Stimulated activated effector memory CD8-positive, alpha-beta T cell treated with anti-CD3 and anti-CD28 coated beads, Interleukin-12 subunit alpha, Interleukin-12 subunit beta, amount 100 ng/mL, for 72 hours (primary cell): ENCODE measurements around the gene TBL1XR1.

Source experiments
- ATAC-seq: fragments of 150-1000 bp; cut with Tn5 transposase; 2 replicates; pipeline ENCODE4 v1.10.0; 2021
- DNase-seq, 2 donors: peaks; one replicate each; pipeline ENCODE4 v3.0.0; 2021 to 2022; ENCODE audit warnings: low spot score in 2 of 2
- H3K27ac Mint-ChIP-seq: one replicate; pipeline ENCODE4 v1.8.0; 2022; ENCODE audit warnings: mild to moderate bottlenecking, mixed read lengths
- H3K36me3 Mint-ChIP-seq: one replicate; pipeline ENCODE4 v1.8.0; 2022; ENCODE audit warnings: mild to moderate bottlenecking, mixed read lengths
- H3K4me1 Mint-ChIP-seq: one replicate; pipeline ENCODE4 v1.8.0; 2022; ENCODE audit warnings: mixed read lengths
- H3K4me3 Mint-ChIP-seq: one replicate; pipeline ENCODE4 v1.8.0; 2022; ENCODE audit warnings: mild to moderate bottlenecking, mixed read lengths
- H3K9me3 Mint-ChIP-seq: one replicate; pipeline ENCODE4 v1.8.0; 2022; ENCODE audit warnings: mixed read lengths

TBL1XR1 gene

DNA sequence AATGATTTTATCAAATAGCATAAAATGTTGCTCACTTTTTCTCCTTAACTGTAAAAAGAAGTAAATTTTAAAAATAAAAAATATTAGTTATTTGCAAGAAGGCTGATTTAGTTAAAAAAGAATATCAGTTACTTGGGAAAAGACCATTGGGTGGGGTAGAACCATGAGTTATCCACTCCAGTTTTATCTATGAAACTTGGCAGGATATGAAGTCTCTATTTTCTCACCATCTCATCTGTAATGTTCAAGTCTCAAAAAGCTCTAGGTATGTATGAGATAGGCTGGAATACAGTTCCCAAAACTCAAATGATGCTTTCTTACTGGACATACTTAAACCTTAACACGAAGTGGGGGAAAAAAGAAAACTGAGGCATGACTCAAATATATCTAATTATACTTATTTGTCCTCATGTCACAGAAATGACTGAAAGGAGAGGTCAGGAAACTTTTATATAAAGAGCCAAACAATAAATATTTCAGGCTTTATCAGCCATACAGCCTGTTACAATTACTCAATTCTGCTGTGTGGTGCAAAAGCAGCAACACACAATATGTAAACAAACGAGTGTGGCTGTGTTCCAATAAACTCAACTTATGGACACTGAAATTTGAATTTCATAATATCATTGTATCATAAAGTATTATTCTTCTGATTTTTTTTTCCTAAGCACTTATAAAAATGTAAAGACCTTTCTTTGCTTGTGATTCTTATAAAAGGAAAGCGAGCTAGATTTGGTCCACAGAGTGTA is 131.8 kb downstream of the TBL1XR1 start:
- DNase-seq, result no peak
- peaks cover 12% of the 10 kb centered on the region for H3K36me3 Mint-ChIP-seq
- no peak overlapping the region for H3K27ac Mint-ChIP-seq
- no peaks in the 10 kb centered on the region for H3K9me3 Mint-ChIP-seq
- peaks cover 37% of the 10 kb centered on the region for H3K4me1 Mint-ChIP-seq
- no peak overlapping the region for H3K4me3 Mint-ChIP-seq
- no peak for ATAC-seq

DNA sequence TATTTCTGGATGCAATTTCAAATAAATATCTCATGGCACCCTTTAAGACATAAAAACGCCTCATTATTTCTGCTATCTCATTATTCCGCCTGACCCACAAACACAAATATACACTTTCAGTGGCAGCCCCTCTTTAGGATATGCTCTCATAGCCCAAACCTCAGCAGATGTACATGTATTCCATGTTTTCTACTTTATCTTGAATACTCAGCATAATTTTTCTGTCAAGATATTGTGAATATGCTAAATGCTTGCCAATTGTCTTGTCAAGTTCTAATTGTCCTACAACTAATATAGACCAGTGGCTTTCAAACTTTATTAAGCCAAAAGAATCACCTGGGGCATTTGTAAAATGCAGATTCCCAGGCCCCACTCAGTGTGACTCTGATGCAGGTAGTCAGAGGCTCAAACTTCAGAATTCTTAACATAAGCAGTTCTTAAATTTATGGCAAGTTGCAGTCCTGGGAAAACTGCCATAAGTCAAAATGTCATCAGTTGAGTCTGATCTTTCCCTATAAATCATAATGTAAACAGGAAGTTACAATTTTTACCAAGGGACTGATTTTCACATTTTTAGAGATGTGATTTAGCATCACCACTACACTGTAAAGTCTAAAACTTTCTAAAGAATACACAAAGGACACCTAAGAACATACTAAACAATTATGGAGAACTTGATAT is 135.1 kb downstream of the TBL1XR1 start:
- Mint-ChIP-seq H3K27ac (no peak overlapping the region), H3K4me1 (peaks cover 21% of the 10 kb centered on the region), H3K36me3 (peaks cover 12% of the 10 kb centered on the region), H3K9me3 (no peaks in the 10 kb centered on the region), H3K4me3 (no peak overlapping the region)
- no peak for DNase-seq
- no peak for ATAC-seq

DNA sequence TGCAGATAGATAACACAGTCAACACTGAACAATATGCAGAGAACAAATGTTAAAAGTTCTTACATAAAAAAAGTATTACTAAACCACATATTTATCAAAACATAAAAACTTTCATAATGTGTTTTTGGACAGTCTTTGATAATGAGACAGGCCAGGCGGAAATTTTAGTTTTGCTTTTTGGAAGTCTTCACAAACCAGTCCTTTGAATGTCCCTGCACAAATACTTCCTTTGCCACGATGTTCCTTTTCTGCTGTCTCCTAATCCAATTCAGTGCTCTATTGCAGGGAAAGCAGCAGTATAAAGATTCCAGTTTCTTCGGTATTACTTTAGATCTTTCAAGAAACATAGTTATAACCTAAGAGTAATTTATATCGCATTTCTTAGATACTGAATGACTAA is 135.9 kb downstream of the TBL1XR1 start:
- ATAC-seq, result no peak
- no peak overlapping the region for H3K4me3 Mint-ChIP-seq
- no peak for DNase-seq
- peaks cover 17% of the 10 kb centered on the region for H3K4me1 Mint-ChIP-seq
- H3K9me3 Mint-ChIP-seq, result no peaks in the 10 kb centered on the region
- H3K27ac Mint-ChIP-seq, result no peak overlapping the region
- H3K36me3 Mint-ChIP-seq, result peaks cover 12% of the 10 kb centered on the region

DNA sequence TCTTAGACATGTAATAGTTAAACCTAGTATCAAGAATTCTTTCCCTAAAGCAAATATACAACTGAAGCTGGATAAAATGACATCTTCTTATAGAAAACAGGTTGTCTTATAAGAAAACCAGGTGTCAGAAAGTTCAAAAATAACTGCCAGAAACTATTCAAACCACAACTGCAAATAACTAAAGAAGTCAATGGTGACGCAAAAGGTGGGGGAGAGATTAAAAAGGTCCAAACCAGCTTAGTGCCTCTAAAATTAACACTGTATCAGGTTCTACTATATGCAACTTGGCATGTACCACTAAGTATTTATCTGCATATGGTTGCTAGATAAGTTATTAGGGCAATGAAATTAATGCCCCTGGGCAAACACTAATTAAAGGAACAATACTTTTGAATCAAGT is 136.8 kb downstream of the TBL1XR1 start:
- Mint-ChIP-seq H3K36me3 (peaks cover 12% of the 10 kb centered on the region), H3K27ac (no peak overlapping the region), H3K4me3 (no peak overlapping the region), H3K4me1 (peaks cover 15% of the 10 kb centered on the region), H3K9me3 (no peaks in the 10 kb centered on the region)
- DNase-seq, result no peak
- ATAC-seq, result no peak

DNA sequence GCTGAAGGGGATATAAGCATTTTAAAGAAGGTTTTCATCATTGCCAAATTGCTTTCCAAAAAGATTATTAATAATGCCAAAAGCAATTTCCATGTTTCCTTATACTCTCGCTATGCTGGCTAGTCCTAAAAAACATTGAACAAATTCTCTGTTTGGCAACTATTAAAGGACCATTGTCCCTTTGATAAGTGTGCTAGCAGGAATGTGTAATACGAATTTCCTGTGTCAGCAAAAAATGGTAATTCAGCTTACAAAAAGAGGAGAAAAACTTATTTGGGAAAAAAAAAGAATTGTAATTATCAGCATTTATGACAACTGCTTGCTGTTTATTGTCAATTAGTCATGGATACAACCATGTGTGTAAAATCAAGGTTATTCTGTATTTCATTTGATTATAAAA is 138.6 kb downstream of the TBL1XR1 start:
- peaks cover 12% of the 10 kb centered on the region for H3K36me3 Mint-ChIP-seq
- DNase-seq (no peak), ATAC-seq (no peak)
- no peak overlapping the region for H3K27ac Mint-ChIP-seq
- H3K9me3 Mint-ChIP-seq, result no peaks in the 10 kb centered on the region
- no peak overlapping the region for H3K4me3 Mint-ChIP-seq
- H3K4me1 Mint-ChIP-seq, result peaks cover 13% of the 10 kb centered on the region

DNA sequence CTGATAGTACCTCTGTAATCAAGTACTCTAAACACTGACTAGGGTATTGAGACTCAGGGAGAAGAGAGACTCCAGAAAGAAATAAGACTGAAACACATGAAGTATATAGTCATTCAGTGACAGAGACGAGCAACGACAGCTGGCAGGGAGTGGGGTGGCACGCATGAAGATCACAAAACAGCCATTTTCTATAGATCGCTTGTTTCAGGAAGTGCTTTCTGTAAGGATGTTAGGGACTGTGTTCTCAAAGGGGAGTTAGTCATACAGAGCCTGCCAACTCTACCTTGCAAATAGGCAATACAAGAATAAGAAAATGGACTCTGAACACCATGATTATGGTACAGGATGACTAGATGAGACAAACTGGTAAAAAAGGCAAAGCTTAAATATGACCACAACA is 139.5 kb downstream of the TBL1XR1 start:
- Mint-ChIP-seq H3K4me3 (no peak overlapping the region), H3K4me1 (peaks cover 9% of the 10 kb centered on the region), H3K9me3 (no peaks in the 10 kb centered on the region), H3K36me3 (peaks cover 5% of the 10 kb centered on the region), H3K27ac (no peak overlapping the region)
- ATAC-seq, result peak; percentile 97
- DNase-seq, result peak; percentile 8 to 70

DNA sequence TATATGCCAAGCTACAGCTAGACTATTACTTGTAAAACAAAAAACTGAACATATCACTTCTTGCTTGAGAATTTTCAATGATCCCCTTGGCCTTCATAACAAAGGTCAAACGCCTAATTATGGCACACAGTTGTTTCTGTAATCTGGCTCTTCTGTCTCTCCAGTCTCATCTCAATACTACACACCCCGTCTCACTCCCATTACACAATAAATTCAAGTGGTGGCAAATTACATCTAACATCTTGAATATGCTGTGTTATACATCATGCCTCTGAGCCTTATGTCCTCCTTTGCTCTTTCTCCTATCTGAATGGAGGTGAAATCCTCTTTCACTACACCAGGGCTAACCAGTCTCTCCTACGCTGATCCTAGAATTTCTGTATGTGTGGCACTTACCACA is 140.4 kb downstream of the TBL1XR1 start:
- Mint-ChIP-seq H3K27ac (no peak overlapping the region), H3K4me3 (no peak overlapping the region), H3K36me3 (peaks cover 5% of the 10 kb centered on the region), H3K4me1 (peaks cover 9% of the 10 kb centered on the region), H3K9me3 (no peaks in the 10 kb centered on the region)
- ATAC-seq, result no peak
- no peak for DNase-seq

DNA sequence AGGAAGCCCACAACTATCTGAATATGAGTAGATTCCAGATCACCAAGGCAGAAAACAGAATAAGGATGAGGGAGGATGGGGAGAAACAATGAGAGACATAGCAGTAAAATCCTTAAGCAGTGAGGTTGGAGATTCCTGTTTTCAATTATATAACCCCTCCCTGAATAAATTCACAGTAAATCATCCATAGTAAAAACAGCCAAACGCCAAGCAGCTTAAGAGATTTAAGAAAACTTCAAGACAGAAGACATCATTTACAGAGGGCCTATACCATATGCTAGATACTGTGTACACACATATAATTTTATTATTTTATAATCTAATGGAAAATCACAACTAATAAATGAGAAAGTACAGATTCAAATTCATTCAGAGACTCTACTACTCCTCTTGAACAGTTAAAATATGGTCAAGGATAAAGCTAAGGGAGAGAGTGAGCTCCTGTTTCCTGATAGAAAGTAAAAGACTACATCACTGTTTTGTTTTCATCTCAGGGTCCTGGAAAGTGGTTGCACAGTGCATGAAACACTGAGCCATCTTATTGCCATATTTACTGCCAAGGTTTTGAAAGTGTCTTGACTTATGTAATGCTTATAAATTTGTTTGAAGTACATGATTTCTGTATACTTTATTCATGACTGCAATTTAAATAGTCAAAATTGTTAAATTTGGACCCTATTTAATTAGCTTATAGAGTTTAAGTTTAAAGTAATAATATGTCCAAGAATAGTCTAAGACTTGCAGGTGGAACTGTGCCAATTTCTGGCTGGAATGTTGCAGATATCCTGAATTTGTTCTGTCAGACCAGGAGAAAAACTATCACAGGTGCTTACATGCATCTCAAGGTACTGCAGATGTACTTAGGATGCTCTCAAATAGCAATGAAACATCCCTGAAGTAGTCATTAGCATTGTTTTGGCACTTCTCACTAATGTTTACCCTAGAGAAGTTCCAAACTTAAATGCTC is 141.4 kb downstream of the TBL1XR1 start:
- Mint-ChIP-seq H3K9me3 (no peaks in the 10 kb centered on the region), H3K27ac (no peak overlapping the region), H3K4me3 (no peak overlapping the region), H3K4me1 (peaks cover 9% of the 10 kb centered on the region), H3K36me3 (peaks cover 8% of the 10 kb centered on the region)
- DNase-seq, result no peak
- no peak for ATAC-seq

DNA sequence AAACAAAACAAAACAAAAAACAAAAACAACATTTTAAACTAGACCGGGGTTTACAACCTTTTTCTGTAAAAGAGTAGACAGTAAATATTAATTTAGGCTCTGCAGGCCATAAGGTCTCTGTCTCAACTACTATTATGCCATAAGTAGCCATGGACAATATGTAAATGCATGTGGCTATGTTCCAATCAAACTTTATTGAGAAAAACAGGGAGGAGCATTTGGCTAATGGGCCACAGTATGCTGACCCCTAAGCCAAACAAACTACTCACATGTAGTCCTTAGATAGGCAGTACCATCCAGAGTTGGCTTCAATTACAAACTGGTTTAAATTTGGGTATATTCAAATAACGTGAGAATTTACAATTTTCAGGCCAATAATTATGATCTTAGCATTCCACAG is 144.2 kb downstream of the TBL1XR1 start:
- ATAC-seq (no peak), DNase-seq (no peak)
- H3K4me3 Mint-ChIP-seq, result no peak overlapping the region
- peaks cover 36% of the 10 kb centered on the region for H3K36me3 Mint-ChIP-seq
- H3K4me1 Mint-ChIP-seq, result peaks cover 9% of the 10 kb centered on the region
- H3K27ac Mint-ChIP-seq, result no peak overlapping the region
- no peaks in the 10 kb centered on the region for H3K9me3 Mint-ChIP-seq

DNA sequence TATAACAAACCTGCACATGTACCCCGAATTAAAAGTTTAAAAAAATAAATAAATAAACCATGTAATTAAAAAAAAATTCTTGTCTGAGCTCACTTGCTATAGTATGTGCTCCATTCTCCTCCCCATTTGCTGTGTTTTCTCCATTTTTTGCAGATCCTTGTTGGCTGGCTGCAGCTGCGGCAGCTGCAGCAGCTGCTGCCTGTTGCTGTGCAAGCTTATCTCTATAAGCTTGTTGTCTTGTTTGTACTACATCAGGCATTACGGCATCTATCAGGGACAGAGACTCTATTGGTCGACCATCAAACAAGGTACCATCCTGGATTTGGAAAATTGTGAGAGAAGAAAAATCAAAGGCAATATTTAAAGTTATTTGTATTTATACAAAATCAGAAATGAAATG is 145.9 kb downstream of the TBL1XR1 start:
- DNase-seq (no peak), ATAC-seq (no peak)
- Mint-ChIP-seq H3K9me3 (no peaks in the 10 kb centered on the region), H3K4me1 (peaks cover 9% of the 10 kb centered on the region), H3K36me3 (peaks cover 53% of the 10 kb centered on the region), H3K27ac (no peak overlapping the region), H3K4me3 (no peak overlapping the region)

DNA sequence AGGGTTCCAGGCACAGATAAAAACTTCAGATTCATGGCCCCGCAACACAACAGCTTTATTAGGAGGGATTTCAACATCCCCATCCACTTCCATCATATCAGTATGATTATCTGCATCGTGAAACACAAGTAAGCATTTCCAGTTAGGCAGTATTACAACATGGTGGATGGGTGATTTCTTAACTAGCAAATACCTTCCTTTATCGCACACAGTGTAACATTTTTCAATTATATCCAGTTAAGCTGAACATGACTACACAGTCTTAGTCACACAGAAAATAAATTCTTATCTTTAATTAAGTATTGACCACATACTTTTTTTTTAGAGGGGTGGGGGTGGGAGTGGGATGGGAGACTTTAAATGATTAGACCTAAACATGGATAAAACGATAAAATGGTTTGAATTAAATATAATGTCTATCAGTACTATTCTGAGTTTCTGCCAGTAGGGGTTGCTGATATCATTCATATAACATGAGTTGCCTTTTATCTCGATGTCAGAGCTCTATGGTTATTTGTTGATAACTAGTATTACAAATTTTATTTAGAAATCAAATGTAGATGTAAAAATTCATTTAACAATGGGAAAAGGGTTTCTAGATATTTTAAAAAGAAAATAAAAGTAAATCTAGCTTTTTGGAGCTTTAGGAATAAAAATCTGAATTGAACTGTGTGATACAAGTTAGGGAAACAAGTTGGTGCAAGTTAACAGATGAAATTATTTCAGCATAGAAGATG is 146.6 kb downstream of the TBL1XR1 start:
- DNase-seq (no peak), ATAC-seq (peak; percentile 46)
- Mint-ChIP-seq H3K4me3 (no peak overlapping the region), H3K9me3 (no peaks in the 10 kb centered on the region), H3K27ac (no peak overlapping the region), H3K36me3 (peaks cover 60% of the 10 kb centered on the region), H3K4me1 (peaks cover 7% of the 10 kb centered on the region)

DNA sequence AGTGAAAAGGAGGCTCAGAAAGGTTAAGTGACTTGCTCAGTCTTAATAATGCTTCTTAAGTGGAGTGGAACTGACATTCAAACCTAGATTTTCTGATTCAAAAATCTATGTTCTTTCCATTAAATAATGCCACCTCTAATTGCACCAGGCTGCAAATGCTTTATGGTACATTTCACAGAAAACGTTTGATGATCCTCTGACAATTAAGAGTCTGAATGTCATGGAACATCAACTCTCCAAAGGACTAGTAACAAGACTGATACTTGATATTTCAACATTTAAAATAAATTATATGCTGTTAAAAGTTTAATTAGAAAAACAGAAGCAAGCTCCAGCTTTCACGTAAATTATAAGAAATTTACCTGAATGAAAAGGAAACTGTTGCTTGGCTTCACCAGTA is 151.5 kb downstream of the TBL1XR1 start:
- H3K4me3 Mint-ChIP-seq, result no peak overlapping the region

DNA sequence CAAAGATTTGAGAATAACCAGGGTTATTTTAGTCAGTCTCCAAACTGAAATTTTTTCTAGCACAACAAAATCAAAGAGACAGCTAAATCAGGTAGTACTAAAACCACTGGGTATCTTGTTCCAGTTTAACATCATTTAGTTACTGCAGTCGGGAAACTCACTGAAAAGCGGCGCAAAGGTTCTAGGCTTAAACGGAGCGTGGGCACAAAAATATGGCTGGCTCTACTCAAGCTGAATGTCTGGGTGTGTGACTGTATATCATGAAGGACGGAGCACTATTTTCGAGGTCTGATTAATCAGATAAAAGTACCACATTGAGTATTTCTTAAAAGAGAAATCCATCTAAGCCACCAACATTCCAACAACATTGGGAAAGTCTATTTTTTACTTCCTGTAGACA is 152.1 kb downstream of the TBL1XR1 start:
- no peak for ATAC-seq
- no peak overlapping the region for H3K27ac Mint-ChIP-seq
- peaks cover 6% of the 10 kb centered on the region for H3K9me3 Mint-ChIP-seq
- peaks cover 91% of the 10 kb centered on the region for H3K36me3 Mint-ChIP-seq
- peaks cover 9% of the 10 kb centered on the region for H3K4me1 Mint-ChIP-seq
- no peak for DNase-seq
- H3K4me3 Mint-ChIP-seq, result no peak overlapping the region

More for the DNA sequence above, 151.5 kb downstream of the TBL1XR1 start:
- Mint-ChIP-seq H3K4me1 (peaks cover 9% of the 10 kb centered on the region), H3K9me3 (peaks cover 6% of the 10 kb centered on the region), H3K36me3 (peaks cover 91% of the 10 kb centered on the region), H3K27ac (no peak overlapping the region)
- no peak for ATAC-seq
- no peak for DNase-seq

DNA sequence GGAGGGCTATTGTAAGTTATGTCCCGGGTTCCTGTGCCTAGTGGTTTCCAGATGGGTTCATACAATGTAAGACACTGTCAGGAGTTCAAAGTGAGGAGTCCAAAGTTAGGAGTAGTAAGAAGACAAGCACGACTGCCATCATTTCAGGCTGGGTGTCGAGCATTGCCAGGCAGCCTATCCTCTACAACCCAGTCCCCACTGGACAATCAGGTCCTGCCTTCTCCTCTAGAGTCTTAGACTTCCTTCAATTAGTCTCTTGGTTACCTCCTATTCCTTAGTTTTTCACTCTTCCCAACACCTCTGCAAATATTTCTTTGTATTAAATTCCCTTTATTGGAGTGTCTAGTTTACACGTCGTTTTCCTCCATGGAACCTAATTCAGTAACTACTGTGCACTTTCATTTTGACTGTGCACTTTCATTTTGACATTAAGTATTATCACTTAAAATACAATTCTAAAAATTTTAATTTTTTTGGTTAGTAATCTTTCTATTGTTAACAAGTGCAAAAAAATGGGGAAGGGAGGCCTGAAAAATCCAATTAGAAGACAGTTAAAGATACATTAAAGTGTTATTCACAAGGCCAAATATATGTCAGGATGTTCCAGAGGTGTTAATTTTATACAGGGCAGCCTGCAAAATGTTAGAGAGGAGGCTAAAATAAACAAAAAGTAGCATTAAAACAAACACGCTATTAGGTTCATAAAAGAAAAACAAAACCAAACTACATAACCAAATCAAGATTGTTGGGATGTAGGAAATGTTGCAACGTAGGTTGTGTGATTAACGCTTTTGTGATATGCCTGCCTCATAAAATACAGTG is 155.3 kb downstream of the TBL1XR1 start:
- DNase-seq, result no peak
- ATAC-seq, result peak; percentile 40
- Mint-ChIP-seq H3K9me3 (peaks cover 6% of the 10 kb centered on the region), H3K36me3 (peaks cover 84% of the 10 kb centered on the region), H3K4me1 (peaks cover 15% of the 10 kb centered on the region), H3K27ac (peak overlapping the region; percentile 5), H3K4me3 (no peak overlapping the region)
